ENCODE measurements around the gene C2. TPM values are rescaled to one million over a fixed set of nuclear protein-coding genes. Genes with fewer than 3 reads are reported as not detected.

Gene C2
- 0.21 TPM in 1 of 2 replicates, not detected in the other for total RNA-seq

GRCh38 chr6:31927242-31927862 is at the start of gene C2:
C2 (plus strand) TSS chr6:31927717; CDS start chr6:31927753, 36 bp downstream.

DNA sequence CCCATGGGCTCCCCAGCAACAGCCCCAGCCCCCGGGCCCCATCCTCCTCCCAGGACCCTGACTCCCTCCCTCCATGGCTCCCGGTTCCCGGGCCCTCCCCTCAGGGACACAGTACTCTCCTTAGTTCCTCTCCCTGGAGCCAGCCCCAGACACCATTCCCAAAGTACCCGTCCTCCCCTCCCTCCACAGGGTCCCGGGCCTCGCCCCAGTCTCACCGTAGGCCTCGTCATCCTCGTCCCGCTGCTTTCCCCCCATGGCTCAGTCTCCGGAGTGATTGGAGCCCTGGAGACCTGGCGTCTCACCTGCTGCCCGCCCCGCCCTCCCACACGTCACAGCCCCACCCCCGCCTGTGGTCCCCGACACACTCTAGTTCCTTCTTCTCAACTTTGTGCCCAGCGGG is 48.8 kb upstream of the C2 start, which contains the start of gene SLC44A4:
Gene SLC44A4 (minus strand): TSS at position 272 of the 400 bp plus-strand sequence. CDS start 17 bp downstream, at position 255.

DNA sequence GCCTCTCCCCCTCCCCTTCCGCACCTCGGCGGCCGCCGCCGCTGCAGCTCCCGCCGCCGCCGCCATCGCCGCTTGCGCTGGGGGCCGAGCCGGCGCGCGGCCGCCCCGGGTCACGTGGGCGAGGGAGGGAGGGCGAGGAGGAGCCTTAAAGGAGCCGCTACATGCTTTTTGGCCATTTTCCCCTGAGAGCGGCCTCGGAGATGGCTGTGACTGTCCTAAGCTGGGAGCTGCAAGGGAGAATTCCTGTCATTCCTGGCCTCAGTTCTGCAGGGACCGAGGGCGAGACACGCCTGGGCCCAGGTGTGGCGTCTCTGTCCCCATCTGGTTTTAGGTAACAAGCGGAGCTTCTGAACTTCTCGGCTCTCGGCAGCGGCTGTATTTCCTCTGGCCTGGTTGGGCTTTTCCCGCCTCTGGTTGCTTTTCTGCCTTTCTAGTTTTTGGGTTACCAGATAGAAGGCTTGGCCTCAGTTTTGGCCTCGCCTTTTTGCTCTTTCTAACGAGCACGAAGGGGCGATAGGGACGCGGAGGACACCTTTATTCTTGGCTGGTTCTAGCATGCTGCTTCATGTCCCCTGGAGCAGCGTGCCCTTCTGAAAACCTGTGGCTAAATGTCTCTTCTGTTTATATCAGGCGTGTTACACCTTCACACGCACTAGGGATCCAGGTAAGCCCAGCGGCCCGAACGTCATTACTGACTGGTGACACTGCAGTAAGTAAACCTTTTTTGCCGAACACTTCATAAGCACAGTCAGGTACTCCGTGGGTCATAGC is 29.7 kb upstream of the C2 start, which contains the start of gene EHMT2:
Gene EHMT2 (minus strand): TSS at position 87 of the 771 bp plus-strand sequence. CDS start 21 bp downstream, at position 66.

DNA sequence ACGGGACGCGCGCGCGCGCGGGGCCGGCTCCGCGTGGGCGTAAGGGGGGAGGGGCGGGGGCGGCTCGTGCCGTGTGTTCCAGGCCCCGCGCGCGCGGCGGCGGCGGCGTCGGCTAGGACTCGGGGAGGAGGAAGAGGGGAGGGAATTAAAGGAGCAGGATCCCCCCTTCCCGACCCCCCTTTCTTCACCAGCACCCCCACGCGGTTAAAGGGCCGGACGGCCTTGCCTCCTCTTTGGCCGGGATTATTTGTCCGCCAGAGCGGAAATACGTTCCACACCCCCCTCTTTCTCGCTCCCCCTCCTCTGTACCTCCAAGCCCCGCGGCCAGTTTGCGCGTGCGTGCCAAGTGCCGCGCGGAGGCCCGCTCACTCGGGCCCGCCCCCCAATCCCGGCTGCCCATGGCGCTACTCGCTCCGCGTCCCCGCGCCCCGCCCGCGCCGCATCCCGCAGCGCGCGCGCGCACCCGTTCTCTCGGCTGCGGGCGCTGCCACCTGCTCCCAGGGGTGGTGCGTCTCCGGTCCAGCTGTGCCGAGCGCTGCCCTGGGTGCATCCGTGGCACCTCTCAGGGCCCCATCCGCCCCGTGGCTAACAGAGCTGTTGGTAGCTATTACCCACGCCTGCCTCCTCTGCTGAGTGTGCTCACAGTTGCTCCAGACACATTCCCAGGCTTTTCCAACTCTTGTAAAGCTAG is 25.4 kb upstream of the C2 start, which contains the start of gene ZBTB12:
Gene ZBTB12 (minus strand): TSS at position 134 of the 691 bp plus-strand sequence. CDS start 781 bp downstream, outside the sequence.

GRCh38 chr6:31945507-31946369 is 18.2 kb downstream of the C2 start, which contains the start of gene CFB:
CFB (plus strand) TSS chr6:31946095; CDS start chr6:31946222, 127 bp downstream.

GRCh38 chr6:31958741-31959739 is 31.5 kb downstream of the C2 start, which contains the start of the genes NELFE and SKIC2:
NELFE (minus strand) TSS chr6:31958971; CDS start chr6:31958446, 525 bp downstream.
SKIC2 (plus strand) TSS chr6:31959175; CDS start chr6:31959193, 18 bp downstream.

DNA sequence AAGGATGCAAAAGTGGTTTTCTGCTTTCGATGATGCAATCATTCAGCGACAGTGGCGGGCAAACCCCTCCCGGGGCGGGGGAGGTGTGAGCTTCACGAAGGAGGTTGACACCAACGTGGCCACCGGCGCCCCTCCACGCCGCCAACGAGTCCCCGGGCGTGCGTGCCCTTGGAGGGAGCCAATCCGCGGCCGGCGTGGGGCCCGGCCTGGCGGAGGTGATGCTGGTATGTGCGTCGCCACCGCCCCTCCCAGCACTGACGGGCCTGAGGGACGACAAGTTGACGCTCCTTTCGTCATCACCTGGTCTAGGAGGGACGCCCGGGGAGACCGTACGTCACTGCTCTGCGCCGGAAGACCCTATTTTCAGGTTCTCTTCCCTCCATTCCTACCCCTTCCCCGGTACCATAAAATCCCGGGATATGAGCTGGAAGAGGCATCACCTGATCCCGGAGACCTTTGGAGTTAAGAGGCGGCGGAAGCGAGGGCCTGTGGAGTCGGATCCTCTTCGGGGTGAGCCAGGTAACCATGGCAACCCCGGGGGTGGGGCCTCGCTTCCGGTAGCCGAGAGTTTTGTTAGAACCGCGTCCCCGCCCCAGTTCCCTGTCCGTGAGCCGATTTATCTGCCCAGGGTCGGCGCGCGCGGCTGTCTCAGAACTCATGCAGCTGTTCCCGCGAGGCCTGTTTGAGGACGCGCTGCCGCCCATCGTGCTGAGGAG is 44.6 kb downstream of the C2 start, which contains the start of gene DXO:
Gene DXO (minus strand): TSS at position 146 of the 716 bp plus-strand sequence. CDS start 463 bp downstream, outside the sequence.

GRCh38 chr6:31981744-31982143 is 54.2 kb downstream of the C2 start, which contains the start of gene C4A:
C4A (plus strand) TSS chr6:31982057; CDS start chr6:31982108, 51 bp downstream.

Other genes with a start within 250 kb of the C2 start
- 0.42 and 0.79 TPM in 2 replicates for gene LY6G5C, start 246.7 kb upstream of the C2 start, total RNA-seq
- 26.8 and 31.6 TPM in 2 replicates for gene ABHD16A, start 224.4 kb upstream of the C2 start, total RNA-seq
- not detected in 2 replicates for gene LY6G6F, start 220.9 kb upstream of the C2 start, total RNA-seq
- not detected in 2 replicates for gene LY6G6D, start 212.4 kb upstream of the C2 start, total RNA-seq
- gene LY6G6C, start 206.0 kb upstream of the C2 start, total RNA-seq, result 1.5 and 3.7 TPM in 2 replicates
- 0.49 TPM in 1 of 2 replicates, not detected in the other for gene MPIG6B, start 204.3 kb upstream of the C2 start, total RNA-seq
- gene DDAH2, start 198.4 kb upstream of the C2 start, total RNA-seq, result 28.1 and 43.2 TPM in 2 replicates
- 445 and 657 TPM in 2 replicates for gene CLIC1, start 191.2 kb upstream of the C2 start, total RNA-seq
- 10.5 and 12.6 TPM in 2 replicates for gene MSH5, start 187.7 kb upstream of the C2 start, total RNA-seq
- gene SAPCD1, start 165.1 kb upstream of the C2 start, total RNA-seq, result 0.63 and 2.0 TPM in 2 replicates
- 1.6 and 2.8 TPM in 2 replicates for gene VWA7, start 150.4 kb upstream of the C2 start, total RNA-seq
- 109 and 115 TPM in 2 replicates for gene VARS1, start 132.0 kb upstream of the C2 start, total RNA-seq
- gene LSM2, start 120.8 kb upstream of the C2 start, total RNA-seq, result 73.8 and 83.4 TPM in 2 replicates
- gene HSPA1L, start 112.4 kb upstream of the C2 start, total RNA-seq, result 0.14 and 0.21 TPM in 2 replicates
- 85.4 and 93.2 TPM in 2 replicates for gene HSPA1A, start 112.2 kb upstream of the C2 start, total RNA-seq
- gene HSPA1B, start 100.0 kb upstream of the C2 start, total RNA-seq, result 172 and 180 TPM in 2 replicates
- gene NEU1, start 64.9 kb upstream of the C2 start, total RNA-seq, result 34.1 and 39.3 TPM in 2 replicates
- gene SLC44A4, start 48.7 kb upstream of the C2 start, total RNA-seq, result 4.2 and 7.5 TPM in 2 replicates
- 29.7 and 35.3 TPM in 2 replicates for gene EHMT2, start 30.0 kb upstream of the C2 start, total RNA-seq
- gene ZBTB12, start 25.6 kb upstream of the C2 start, total RNA-seq, result 0.46 and 0.99 TPM in 2 replicates
- 3.1 and 3.9 TPM in 2 replicates for gene CFB, start 18.4 kb downstream of the C2 start, total RNA-seq
- 77.9 and 106 TPM in 2 replicates for gene NELFE, start 31.3 kb downstream of the C2 start, total RNA-seq
- 42.3 and 66.5 TPM in 2 replicates for gene SKIC2, start 31.5 kb downstream of the C2 start, total RNA-seq
- gene DXO, start 44.4 kb downstream of the C2 start, total RNA-seq, result 16.1 and 17.8 TPM in 2 replicates
- 0.05 and 1.1 TPM in 2 replicates for gene C4A, start 54.3 kb downstream of the C2 start, total RNA-seq
- gene C4B, start 87.1 kb downstream of the C2 start, total RNA-seq, result 0.09 and 1.1 TPM in 2 replicates
- gene CYP21A2, start 110.7 kb downstream of the C2 start, total RNA-seq, result 0.28 TPM in 1 of 2 replicates, not detected in the other
- gene TNXB, start 181.6 kb downstream of the C2 start, total RNA-seq, result under 0.01 and 0.05 TPM in 2 replicates
- gene ATF6B, start 200.5 kb downstream of the C2 start, total RNA-seq, result 20.4 and 29.6 TPM in 2 replicates
- gene FKBPL, start 202.6 kb downstream of the C2 start, total RNA-seq, result 5.4 and 9.8 TPM in 2 replicates
- gene PRRT1, start 224.2 kb downstream of the C2 start, total RNA-seq, result 0.42 TPM in 1 of 2 replicates, not detected in the other
- 22.6 and 27.9 TPM in 2 replicates for gene PPT2, start 226.4 kb downstream of the C2 start, total RNA-seq
- 3.0 and 6.0 TPM in 2 replicates for gene EGFL8, start 236.9 kb downstream of the C2 start, total RNA-seq
- 45.0 and 51.9 TPM in 2 replicates for gene AGPAT1, start 248.4 kb downstream of the C2 start, total RNA-seq